ENCODE measurements around the gene IRF6. TPM values are rescaled to one million over a fixed set of nuclear protein-coding genes. Genes with fewer than 3 reads are reported as not detected.

Gene IRF6
- total and polyA plus RNA-seq, 2 donors: 22.8 to 39.9 TPM

- Histone ChIP-seq H3K4me1 (ENCODE audit: control insufficient read depth in 2 of 2, insufficient read depth in 2 of 2, low read length in 2 of 2) (no peaks in the 10 kb centered on the region), H3K27me3 (ENCODE audit: control insufficient read depth in 2 of 2, insufficient read depth in 1 of 2, low read length in 1 of 2) (no peaks in the 10 kb centered on the region), H3K4me3 (ENCODE audit: low read length in 2 of 2) (no peak overlapping the region), H3K27ac (ENCODE audit: low read depth in 1 of 2, low read length in 1 of 2) (no peak overlapping the region), H3K9me3 (ENCODE audit: control insufficient read depth in 2 of 2, insufficient read depth in 1 of 2, low read length in 1 of 2) (no peaks in the 10 kb centered on the region), H3K36me3 (ENCODE audit: control insufficient read depth in 2 of 2, insufficient read depth in 2 of 2, low read length in 1 of 2) (no peaks in the 10 kb centered on the region)
- WGBS: 97% methylated on average over 3 of the region's 3 CpGs
- no peak for DNase-seq (ENCODE audit: low read depth in 6 of 9, low spot score in 9 of 9)
Measured at GRCh38 chr1:209741193-209741592, 64.7 kb downstream of the IRF6 start.

GRCh38 chr1:209738270-209738669 lies 67.7 kb downstream of the IRF6 start:
- no peak for DNase-seq (ENCODE audit: low read depth in 6 of 9, low spot score in 9 of 9)
- no peaks in the 10 kb centered on the region for H3K9me3 ChIP-seq (ENCODE audit: control insufficient read depth in 2 of 2, insufficient read depth in 1 of 2, low read length in 1 of 2)
- H3K36me3 ChIP-seq (ENCODE audit: control insufficient read depth in 2 of 2, insufficient read depth in 2 of 2, low read length in 1 of 2): no peaks in the 10 kb centered on the region
- no peaks in the 10 kb centered on the region for H3K27me3 ChIP-seq (ENCODE audit: control insufficient read depth in 2 of 2, insufficient read depth in 1 of 2, low read length in 1 of 2)
- no peaks in the 10 kb centered on the region for H3K4me1 ChIP-seq (ENCODE audit: control insufficient read depth in 2 of 2, insufficient read depth in 2 of 2, low read length in 2 of 2)
- no peak overlapping the region for H3K4me3 ChIP-seq (ENCODE audit: low read length in 2 of 2)
- H3K27ac ChIP-seq (ENCODE audit: low read depth in 1 of 2, low read length in 1 of 2): no peak overlapping the region
- WGBS: 99% methylated on average over 1 of the region's 1 CpG

GRCh38 chr1:209737118-209737505 lies 68.8 kb downstream of the IRF6 start:
- WGBS: 95% methylated on average over 5 of the region's 5 CpGs
- Histone ChIP-seq H3K4me1 (ENCODE audit: control insufficient read depth in 2 of 2, insufficient read depth in 2 of 2, low read length in 2 of 2) (no peaks in the 10 kb centered on the region), H3K27ac (ENCODE audit: low read depth in 1 of 2, low read length in 1 of 2) (no peak overlapping the region), H3K9me3 (ENCODE audit: control insufficient read depth in 2 of 2, insufficient read depth in 1 of 2, low read length in 1 of 2) (no peaks in the 10 kb centered on the region), H3K4me3 (ENCODE audit: low read length in 2 of 2) (no peak overlapping the region), H3K27me3 (ENCODE audit: control insufficient read depth in 2 of 2, insufficient read depth in 1 of 2, low read length in 1 of 2) (no peaks in the 10 kb centered on the region), H3K36me3 (ENCODE audit: control insufficient read depth in 2 of 2, insufficient read depth in 2 of 2, low read length in 1 of 2) (no peaks in the 10 kb centered on the region)
- no peak for DNase-seq (ENCODE audit: low read depth in 6 of 9, low spot score in 9 of 9)

GRCh38 chr1:209736490-209737117 lies 69.3 kb downstream of the IRF6 start:
- DNase-seq (ENCODE audit: low read depth in 6 of 9, low spot score in 9 of 9): no peak
- H3K36me3 ChIP-seq (ENCODE audit: control insufficient read depth in 2 of 2, insufficient read depth in 2 of 2, low read length in 1 of 2): no peaks in the 10 kb centered on the region
- H3K27ac ChIP-seq (ENCODE audit: low read depth in 1 of 2, low read length in 1 of 2): no peak overlapping the region
- H3K4me3 ChIP-seq (ENCODE audit: low read length in 2 of 2): no peak overlapping the region
- no peaks in the 10 kb centered on the region for H3K27me3 ChIP-seq (ENCODE audit: control insufficient read depth in 2 of 2, insufficient read depth in 1 of 2, low read length in 1 of 2)
- H3K4me1 ChIP-seq (ENCODE audit: control insufficient read depth in 2 of 2, insufficient read depth in 2 of 2, low read length in 2 of 2): no peaks in the 10 kb centered on the region
- no peaks in the 10 kb centered on the region for H3K9me3 ChIP-seq (ENCODE audit: control insufficient read depth in 2 of 2, insufficient read depth in 1 of 2, low read length in 1 of 2)
- 92% methylated on average over 3 of the region's 3 CpGs for WGBS

Other genes with a start within 250 kb of the IRF6 start
- 0.14 TPM for gene CAMK1G, start 222.4 kb downstream of the IRF6 start, total RNA-seq
- gene CAMK1G, start 222.4 kb downstream of the IRF6 start, polyA plus RNA-seq: 0.27 TPM
- 13.9 TPM for gene LAMB3, start 153.7 kb downstream of the IRF6 start, total RNA-seq
- gene LAMB3, start 153.7 kb downstream of the IRF6 start, polyA plus RNA-seq: 10.5 TPM
- 2.8 TPM for gene G0S2, start 130.7 kb downstream of the IRF6 start, total RNA-seq
- 23.5 TPM for gene G0S2, start 130.7 kb downstream of the IRF6 start, polyA plus RNA-seq
- 0.14 TPM for gene HSD11B1, start 101.3 kb downstream of the IRF6 start, total RNA-seq
- 0.55 TPM for gene HSD11B1, start 101.3 kb downstream of the IRF6 start, polyA plus RNA-seq
- 241 TPM for gene TRAF3IP3, start 50.1 kb downstream of the IRF6 start, total RNA-seq
- gene TRAF3IP3, start 50.1 kb downstream of the IRF6 start, polyA plus RNA-seq: 142 TPM
- 3.0 TPM for gene C1orf74, start 21.6 kb downstream of the IRF6 start, total RNA-seq
- 2.8 TPM for gene C1orf74, start 21.6 kb downstream of the IRF6 start, polyA plus RNA-seq
- gene UTP25, start 21.8 kb upstream of the IRF6 start, total RNA-seq: 6.2 TPM
- gene UTP25, start 21.8 kb upstream of the IRF6 start, polyA plus RNA-seq: 2.9 TPM
- 0.05 TPM for gene SYT14, start 132.1 kb upstream of the IRF6 start, total RNA-seq
- gene SYT14, start 132.1 kb upstream of the IRF6 start, polyA plus RNA-seq: 0.16 TPM

Measured in thymus (tissue), 11 donors.